Adipocyte (in vitro differentiated cells): Measurements from ENCODE around the gene FBN3.
"Not testable (repeated sequence)": the region's sequence is repeated elsewhere in the genome, so short reads cannot be mapped to it uniquely, and the experiment has no call there.

ENCODE experiments used
- DNase-seq: peaks from one replicate; pipeline ENCODE4 v3.0.0-alpha.2; 2015; ENCODE audit warnings: low read depth
- H3K27me3 ChIP-seq: replicated peaks from 2 replicates; pipeline ENCODE4 v1.7.0; 2013; ENCODE audit warnings: mild to moderate bottlenecking, low read length, moderate library complexity; ENCODE audit not compliant: control insufficient read depth, insufficient read depth
- H3K36me3 ChIP-seq: 2 replicates; pipeline ENCODE4 v1.7.0; 2013; ENCODE audit warnings: low read length, mild to moderate bottlenecking, moderate library complexity; ENCODE audit not compliant: control insufficient read depth, insufficient read depth, severe bottlenecking
- H3K4me1 ChIP-seq: 2 replicates; pipeline ENCODE4 v1.7.0; 2013; ENCODE audit warnings: mild to moderate bottlenecking, low read length, moderate library complexity; ENCODE audit not compliant: control insufficient read depth, insufficient read depth
- H3K4me3 ChIP-seq: 2 replicates; pipeline ENCODE4 v1.7.0; 2013; ENCODE audit warnings: mild to moderate bottlenecking, low read length, moderate library complexity
- H3K9ac ChIP-seq: 2 replicates; pipeline ENCODE4 v1.7.0; 2013; ENCODE audit warnings: mild to moderate bottlenecking, low read length, moderate library complexity
- H3K9me3 ChIP-seq: 2 replicates; pipeline ENCODE4 v1.7.0; 2013; ENCODE audit warnings: mild to moderate bottlenecking, low read length, moderate library complexity; ENCODE audit not compliant: control insufficient read depth

The FBN3 gene

DNA sequence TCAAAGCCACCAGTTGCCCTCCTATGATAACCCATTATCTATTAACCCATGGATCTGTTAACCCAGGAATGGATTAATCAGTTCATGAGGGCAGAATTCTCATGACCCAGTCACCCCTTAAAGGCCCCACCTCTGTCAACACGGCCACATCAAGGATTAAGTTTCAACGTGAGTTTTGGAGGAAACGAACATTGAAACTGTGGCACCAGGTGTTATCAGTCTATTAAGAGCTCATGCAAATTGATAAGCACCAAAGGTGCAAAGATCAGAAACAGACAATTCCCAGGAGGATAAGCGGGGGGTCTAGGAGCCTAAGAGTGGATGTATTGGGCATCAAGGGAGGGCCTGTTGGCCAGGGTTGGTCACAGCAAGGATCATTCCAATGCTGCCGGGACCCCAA is 124.1 kb downstream of the FBN3 start:
- Histone ChIP-seq H3K4me1 (peaks cover 16% of the 10 kb centered on the region), H3K9me3 (no peaks in the 10 kb centered on the region), H3K4me3 (no peak overlapping the region), H3K27me3 (no peaks in the 10 kb centered on the region), H3K36me3 (no peaks in the 10 kb centered on the region), H3K9ac (no peak overlapping the region)
- DNase-seq: no peak

DNA sequence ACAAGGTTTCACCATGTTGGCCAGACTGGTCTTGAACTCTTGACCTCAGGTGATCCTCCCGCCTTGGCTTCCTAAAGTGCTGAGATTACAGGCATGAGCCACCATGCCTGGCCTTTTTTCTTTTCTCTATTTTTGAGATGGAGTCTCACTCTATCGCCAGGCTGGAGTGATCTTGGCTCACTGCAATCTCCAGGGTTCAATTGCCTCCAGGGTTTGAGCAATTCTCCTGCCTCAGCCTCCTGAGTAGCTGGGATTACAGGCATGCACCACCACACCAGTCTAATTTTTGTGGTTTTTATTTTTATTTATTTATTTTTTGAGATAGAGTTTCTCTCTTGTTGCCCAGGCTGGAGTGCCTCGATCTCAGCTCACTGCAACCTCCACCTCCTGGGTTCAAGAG is 125.1 kb downstream of the FBN3 start:
- H3K9me3 ChIP-seq, H3K27me3 ChIP-seq, DNase-seq, H3K9ac ChIP-seq, H3K36me3 ChIP-seq, H3K4me3 ChIP-seq: not testable (repeated sequence)
- H3K4me1 ChIP-seq: peaks cover 12% of the 10 kb centered on the region

DNA sequence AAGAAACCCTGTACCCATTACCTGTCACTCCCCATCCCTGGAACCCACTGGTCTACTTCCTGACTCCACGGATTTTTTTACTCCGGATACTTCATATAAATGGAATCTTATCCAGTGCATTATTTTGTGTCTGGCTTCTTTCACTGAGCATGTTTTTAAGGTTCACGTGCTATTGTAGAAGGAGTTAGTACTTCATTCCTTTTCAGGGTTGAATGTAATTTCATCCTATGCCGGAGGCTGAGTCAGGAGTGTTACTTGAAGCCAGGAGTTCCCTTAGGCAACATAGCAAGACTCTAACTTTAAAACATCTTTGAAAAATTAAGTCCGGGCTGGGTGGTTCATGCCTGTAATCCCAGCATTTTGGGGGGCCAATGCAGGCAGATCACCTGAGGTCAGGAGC is 126.0 kb downstream of the FBN3 start:
- H3K4me1 ChIP-seq: peaks cover 3% of the 10 kb centered on the region
- no peaks in the 10 kb centered on the region for H3K27me3 ChIP-seq
- H3K36me3 ChIP-seq: no peaks in the 10 kb centered on the region
- H3K9me3 ChIP-seq: no peaks in the 10 kb centered on the region
- no peak overlapping the region for H3K4me3 ChIP-seq
- H3K9ac ChIP-seq: no peak overlapping the region
- peak; percentile 80 for DNase-seq

DNA sequence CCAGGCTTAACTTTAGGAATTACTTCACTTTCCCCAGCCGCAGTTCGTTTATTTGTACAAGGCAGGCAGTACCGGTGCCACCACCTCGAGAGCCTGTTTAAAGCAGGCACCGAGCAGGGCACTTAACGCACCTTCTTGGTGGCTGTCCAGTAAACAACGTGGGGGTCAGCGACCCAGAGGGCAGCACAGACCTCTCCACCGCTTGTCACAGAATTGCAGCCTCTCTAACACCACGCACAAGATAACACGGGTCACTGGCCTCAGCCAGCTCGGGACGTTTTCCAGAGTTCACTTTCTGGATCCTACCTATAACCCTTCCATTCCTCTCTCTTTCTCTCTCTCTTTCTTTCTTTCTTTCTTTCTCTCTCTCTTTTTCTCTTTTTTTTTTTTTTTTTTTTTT is 127.1 kb downstream of the FBN3 start:
- no peak for DNase-seq
- Histone ChIP-seq H3K27me3 (no peaks in the 10 kb centered on the region), H3K9ac (no peak overlapping the region), H3K9me3 (no peaks in the 10 kb centered on the region), H3K36me3 (no peaks in the 10 kb centered on the region), H3K4me1 (no peaks in the 10 kb centered on the region), H3K4me3 (no peak overlapping the region)

DNA sequence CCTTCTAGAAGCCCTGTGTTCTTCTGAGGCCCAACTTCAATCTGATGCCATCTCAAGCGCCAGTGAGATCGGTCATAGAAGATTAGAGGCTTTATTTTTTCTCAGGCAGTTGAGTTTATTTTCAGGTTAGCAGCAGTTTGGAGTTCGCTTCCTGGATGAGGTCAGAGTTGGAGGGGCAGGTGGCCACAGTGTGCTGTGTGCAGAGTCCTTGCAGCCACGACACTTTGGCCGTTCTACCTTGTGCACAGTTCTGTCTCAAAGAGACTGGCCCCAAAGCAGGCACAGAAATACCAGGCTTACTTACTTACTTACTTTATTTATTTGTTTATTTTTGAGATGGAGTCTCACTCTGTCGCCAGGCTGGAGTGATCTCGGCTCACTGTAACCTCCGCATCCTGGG is 128.0 kb downstream of the FBN3 start:
- no peak for DNase-seq
- no peaks in the 10 kb centered on the region for H3K27me3 ChIP-seq
- H3K4me3 ChIP-seq: no peak overlapping the region
- no peaks in the 10 kb centered on the region for H3K36me3 ChIP-seq
- no peak overlapping the region for H3K9ac ChIP-seq
- no peaks in the 10 kb centered on the region for H3K4me1 ChIP-seq
- H3K9me3 ChIP-seq: no peaks in the 10 kb centered on the region

DNA sequence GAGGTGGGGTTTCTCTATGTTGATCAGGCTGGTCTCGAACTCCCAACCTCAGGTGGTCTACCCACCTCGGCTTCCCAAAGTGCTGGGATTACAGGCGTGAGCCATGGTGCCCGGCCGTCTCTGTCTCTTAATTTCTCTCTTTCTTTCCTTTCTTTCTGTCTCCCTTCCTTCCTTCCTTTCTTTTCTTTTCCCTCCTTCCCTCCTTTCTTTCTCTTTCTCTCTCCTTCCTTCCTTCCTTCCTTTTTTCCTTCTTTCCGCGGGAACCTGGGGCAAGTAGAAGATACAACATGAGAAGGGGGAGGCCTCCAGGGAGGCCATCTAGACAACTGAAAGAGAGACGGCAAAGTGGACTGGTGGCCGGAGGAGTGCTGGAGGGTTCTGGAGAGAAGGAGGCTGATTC is 128.7 kb downstream of the FBN3 start:
- H3K9me3 ChIP-seq: no peaks in the 10 kb centered on the region
- H3K9ac ChIP-seq: no peak overlapping the region
- no peaks in the 10 kb centered on the region for H3K4me1 ChIP-seq
- DNase-seq: no peak
- H3K4me3 ChIP-seq: no peak overlapping the region
- no peaks in the 10 kb centered on the region for H3K36me3 ChIP-seq
- H3K27me3 ChIP-seq: no peaks in the 10 kb centered on the region

DNA sequence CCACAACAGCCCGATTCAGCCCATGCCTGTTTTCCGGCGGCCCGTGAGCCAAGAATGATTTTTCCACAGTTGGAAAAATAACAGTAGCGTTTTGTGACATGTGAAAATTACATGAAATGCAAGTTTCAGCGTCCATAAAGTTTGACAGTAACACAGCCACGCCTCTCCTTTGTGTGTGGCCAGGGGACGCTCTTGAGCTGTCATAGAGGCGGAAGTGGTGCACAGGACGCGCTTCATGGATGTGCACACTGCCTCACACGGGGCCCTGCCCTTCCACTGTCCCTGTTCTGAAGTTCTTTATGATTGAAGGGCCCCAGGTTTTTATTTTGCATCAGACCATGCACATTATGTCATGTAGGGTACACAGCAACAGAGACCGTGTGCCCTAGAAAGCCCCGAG is 131.6 kb downstream of the FBN3 start:
- no peak for DNase-seq
- Histone ChIP-seq H3K9me3 (no peaks in the 10 kb centered on the region), H3K4me3 (no peak overlapping the region), H3K27me3 (no peaks in the 10 kb centered on the region), H3K36me3 (no peaks in the 10 kb centered on the region), H3K9ac (no peak overlapping the region), H3K4me1 (no peaks in the 10 kb centered on the region)
